PC-3 (cell line): ENCODE measurements around the gene IBA57. TPM values are rescaled to one million over a fixed set of nuclear protein-coding genes. Genes with fewer than 3 reads are reported as not detected.

Experiments
- ATAC-seq: fragments of 200-7000 bp; cut with Tn5 transposase; 2 replicates; pipeline ENCODE4 v1.9.1; 2020; ENCODE audit warnings: mild to moderate bottlenecking, moderate library complexity
- BruUV-seq: library from RNA; stranded (reverse); fragments of 400-500 nt; replicated peaks from 2 replicates; lab custom pipeline; 2021; lab: Mats Ljungman, UMichigan
- CTCF ChIA-PET: fragments of 300-600 bp; sonication (Branson Sonifier 250); formaldehyde crosslinking; loops from one replicate; lab custom pipeline; 2022; ENCODE audit warnings: antibody characterized with exemption; lab: Charles Lee
- POLR2A ChIA-PET: fragments of 300-600 bp; sonication (Branson Sonifier 250); formaldehyde crosslinking; loops from one replicate; lab custom pipeline; 2022; ENCODE audit warnings: antibody characterized with exemption; ENCODE audit not compliant: unreplicated experiment; lab: Charles Lee
- DNase-seq: peaks from one replicate; pipeline ENCODE4 v3.0.0-alpha.2; 2015
- H2AFZ ChIP-seq: fragments of 300-600 bp; sonication (generic); 2 replicates; pipeline ENCODE4 v1.6.0; 2016; ENCODE audit warnings: antibody characterized with exemption, low read length
- H3F3A ChIP-seq: fragments of 300-600 bp; sonication (generic); one replicate; pipeline ENCODE4 v1.6.0; 2017; ENCODE audit warnings: antibody characterized with exemption, low read length, control low read depth, mild to moderate bottlenecking; ENCODE audit not compliant: unreplicated experiment
- H3K27ac ChIP-seq: fragments of 300-600 bp; sonication (generic); 2 replicates; pipeline ENCODE4 v1.5.1; 2016; ENCODE audit warnings: mild to moderate bottlenecking, low read length
- H3K27me3 ChIP-seq: fragments of 300-600 bp; sonication (generic); 2 replicates; pipeline ENCODE4 v1.6.1; 2016; ENCODE audit warnings: low read length, mixed read lengths
- H3K36me3 ChIP-seq: fragments of 300-600 bp; sonication (generic); 2 replicates; pipeline ENCODE4 v1.6.1; 2016; ENCODE audit warnings: low read depth, mixed run types, low read length, mixed read lengths
- H3K4me1 ChIP-seq: fragments of 300-600 bp; sonication (generic); 2 replicates; pipeline ENCODE4 v1.5.1; 2016; ENCODE audit warnings: low read length; ENCODE audit not compliant: insufficient read depth
- H3K4me2 ChIP-seq: fragments of 300-600 bp; sonication (generic); 2 replicates; pipeline ENCODE4 v1.6.0; 2016; ENCODE audit warnings: low read length
- H3K4me3 ChIP-seq: fragments of 300-600 bp; sonication (generic); 2 replicates; pipeline ENCODE4 v1.5.1; 2016; ENCODE audit warnings: mild to moderate bottlenecking, low read length, mixed read lengths
- H3K79me2 ChIP-seq: fragments of 300-600 bp; sonication (generic); 2 replicates; pipeline ENCODE4 v1.6.1; 2017; ENCODE audit warnings: low read length, mixed read lengths
- H3K9ac ChIP-seq: fragments of 300-600 bp; sonication (generic); 2 replicates; pipeline ENCODE4 v1.6.0; 2016; ENCODE audit warnings: mild to moderate bottlenecking, low read length
- H3K9me2 ChIP-seq: fragments of 300-600 bp; sonication (generic); replicated peaks from 2 replicates; pipeline ENCODE4 v1.6.1; 2016; ENCODE audit warnings: mixed run types, low read length, mixed read lengths
- H3K9me3 ChIP-seq: fragments of 300-600 bp; sonication (generic); 2 replicates; pipeline ENCODE4 v1.6.1; 2016; ENCODE audit warnings: low read length, mixed read lengths
- H4K20me1 ChIP-seq: fragments of 300-600 bp; sonication (generic); 2 replicates; pipeline ENCODE4 v1.6.1; 2016; ENCODE audit warnings: low read length, mixed read lengths
- CTCF ChIP-seq: fragments of 300-600 bp; sonication (generic); conservative IDR thresholded peaks from 2 replicates; pipeline ENCODE4 v1.5.1; 2017; ENCODE audit warnings: antibody characterized with exemption, low read depth, mild to moderate bottlenecking, low read length
- EZH2 ChIP-seq: fragments of 300-600 bp; sonication (generic); IDR thresholded peaks from one replicate; pipeline ENCODE4 v1.6.1; 2017; ENCODE audit warnings: antibody characterized with exemption, mild to moderate bottlenecking, low read length; ENCODE audit not compliant: unreplicated experiment
- EZH2phosphoT487 ChIP-seq: fragments of 300-600 bp; sonication (generic); IDR thresholded peaks from 2 replicates; pipeline ENCODE4 v1.6.1; 2018; ENCODE audit warnings: mild to moderate bottlenecking, antibody characterized with exemption, low read length, borderline replicate concordance
- intact Hi-C: fragments of 100-400 bp; cut with micrococcal nuclease; formaldehyde crosslinking; loops from 2 replicates; pipeline ENCODE4 v1.9.0; 2023
- total RNA-seq: library from RNA; depleted of rRNA; stranded (reverse); fragments of >200 nt; gene quantifications from 2 replicates; pipeline ENCODE4 v1.2.3, GENCODE V29; 2014

The IBA57 gene
- total RNA-seq, 1 experiment from 2014 or later: 18.3 TPM

GRCh38 chr1:228148935-228149405 is 16.6 kb upstream of the IBA57 start:
- Histone ChIP-seq H3K9me2 (no peaks in the 10 kb centered on the region), H3K27ac (no peak overlapping the region), H3K36me3 (peaks cover 13% of the 10 kb centered on the region), H3K4me3 (no peak overlapping the region), H3K9ac (no peak overlapping the region), H4K20me1 (peaks cover 26% of the 10 kb centered on the region), H3K79me2 (peaks cover 38% of the 10 kb centered on the region), H3F3A (no peaks in the 10 kb centered on the region), H3K27me3 (no peaks in the 10 kb centered on the region), H3K9me3 (no peaks in the 10 kb centered on the region), H2AFZ (no peak overlapping the region), H3K4me1 (no peaks in the 10 kb centered on the region), H3K4me2 (no peak overlapping the region)
- intact Hi-C loops: no loop called here
- POLR2A ChIA-PET: no interaction called here
- BruUV-seq: no TSS peak
- DNase-seq (no peak), ATAC-seq (no peak)
- no peak for TF ChIP-seq EZH2
- TF ChIP-seq EZH2phosphoT487: no peak
- no peak for TF ChIP-seq CTCF
- CTCF ChIA-PET: no interaction called here

GRCh38 chr1:228149406-228150119 is 16.0 kb upstream of the IBA57 start, which contains the start of gene GJC2:
GJC2 (plus strand) TSS chr1:228149930; CDS start chr1:228157759, 7,829 bp downstream.
- ChIA-PET CTCF (no interaction called here), POLR2A (no interaction called here)
- Histone ChIP-seq H3K4me3 (no peak within 1 kb of the TSS), H3F3A (no peaks in the 10 kb centered on the region), H3K9me3 (no peaks in the 10 kb centered on the region), H3K27me3 (no peaks in the 10 kb centered on the region), H3K9me2 (no peaks in the 10 kb centered on the region), H3K36me3 (peaks cover 13% of the 10 kb centered on the region), H4K20me1 (peaks cover 20% of the 10 kb centered on the region), H2AFZ (no peak within 1 kb of the TSS), H3K9ac (no peak within 1 kb of the TSS), H3K79me2 (peaks cover 32% of the 10 kb centered on the region), H3K4me2 (no peak within 1 kb of the TSS), H3K4me1 (no peaks in the 10 kb centered on the region), H3K27ac (no peak within 1 kb of the TSS)
- BruUV-seq: no TSS peak
- DNase-seq (no peak), ATAC-seq (no peak)
- TF ChIP-seq EZH2phosphoT487 (no peak), EZH2 (no peak), CTCF (no peak)
- intact Hi-C loops: no loop called here

- Histone ChIP-seq H4K20me1 (peaks cover 15% of the 10 kb centered on the region), H3K9me2 (no peaks in the 10 kb centered on the region), H3K4me1 (no peaks in the 10 kb centered on the region), H3K4me3 (no peak overlapping the region), H3K9ac (no peak overlapping the region), H3K79me2 (peaks cover 26% of the 10 kb centered on the region), H2AFZ (no peak overlapping the region), H3K9me3 (no peaks in the 10 kb centered on the region), H3K27me3 (no peaks in the 10 kb centered on the region), H3K36me3 (peaks cover 13% of the 10 kb centered on the region), H3F3A (no peaks in the 10 kb centered on the region), H3K27ac (no peak overlapping the region), H3K4me2 (no peak overlapping the region)
- intact Hi-C loops: no loop called here
- CTCF ChIA-PET: no interaction called here
- POLR2A ChIA-PET: no interaction called here
- TF ChIP-seq EZH2phosphoT487 (no peak), EZH2 (no peak), CTCF (no peak)
- no TSS peak for BruUV-seq
- ATAC-seq: no peak
- DNase-seq: no peak
Measured at GRCh38 chr1:228150120-228150460, 15.5 kb upstream of the IBA57 start.
